Measurements from ENCODE around the gene ODC1.
A peak's percentile ranks its signal among the peaks of the same experiment; 100 is the strongest.

The ODC1 gene

GRCh38 chr2:10402062-10402585 lies 46.0 kb downstream of the ODC1 start:
- no peak for DNase-seq (ENCODE audit: low spot score)

- no peak for DNase-seq (ENCODE audit: low spot score)
These were observed 46.9 kb downstream of the ODC1 start for GRCh38 chr2:10400978-10401951.

- no peak for DNase-seq (ENCODE audit: low spot score)
These were observed 47.6 kb downstream of the ODC1 start for GRCh38 chr2:10400568-10400977.

- DNase-seq (ENCODE audit: low spot score), result no peak
These were observed 48.1 kb downstream of the ODC1 start for GRCh38 chr2:10400002-10400401.

GRCh38 chr2:10399358-10399757 lies 48.8 kb downstream of the ODC1 start:
- no peak for DNase-seq (ENCODE audit: low spot score)

GRCh38 chr2:10398496-10398895 lies 49.6 kb downstream of the ODC1 start:
- no peak for DNase-seq (ENCODE audit: low spot score)

GRCh38 chr2:10397878-10398277 lies 50.2 kb downstream of the ODC1 start:
- no peak for DNase-seq (ENCODE audit: low spot score)

GRCh38 chr2:10397297-10397875 lies 50.7 kb downstream of the ODC1 start:
- DNase-seq (ENCODE audit: low spot score), result no peak

- no peak for DNase-seq (ENCODE audit: low spot score)
These were observed 51.7 kb downstream of the ODC1 start for GRCh38 chr2:10396464-10396863.

GRCh38 chr2:10395893-10396292 lies 52.2 kb downstream of the ODC1 start:
- no peak for DNase-seq (ENCODE audit: low spot score)

GRCh38 chr2:10393640-10393982 lies 54.5 kb downstream of the ODC1 start:
- DNase-seq (ENCODE audit: low spot score), result no peak

- peak; percentile 57 for DNase-seq (ENCODE audit: low spot score)
These were observed 55.0 kb downstream of the ODC1 start for GRCh38 chr2:10392951-10393639.

GRCh38 chr2:10392548-10392947 lies 55.6 kb downstream of the ODC1 start:
- DNase-seq (ENCODE audit: low spot score), result no peak

- no peak for DNase-seq (ENCODE audit: low spot score)
These were observed 56.0 kb downstream of the ODC1 start for GRCh38 chr2:10392100-10392499.

- no peak for DNase-seq (ENCODE audit: low spot score)
These were observed 57.7 kb downstream of the ODC1 start for GRCh38 chr2:10390369-10390801.

Small RNA genes within 50 kb of the gene (small RNA-seq; reads per million reads assigned to genes)
- gene SNORA80B, result 3.9 to 25.1 reads per million in 2 experiments
